H9 (cell line): Measurements from ENCODE around the gene ACBD5. TPM values are rescaled to one million over a fixed set of nuclear protein-coding genes. Genes with fewer than 3 reads are reported as not detected.
"Not testable (repeated sequence)": the region's sequence is repeated elsewhere in the genome, so short reads cannot be mapped to it uniquely, and the experiment has no call there.

Experiments used
- DNase-seq: peaks from one replicate; pipeline ENCODE4 v3.0.0-alpha.2; 2017
- H2AFZ ChIP-seq: one replicate; pipeline ENCODE4 v1.6.1; 2013; ENCODE audit warnings: mild to moderate bottlenecking, low read length, control low read depth, moderate library complexity
- H2AK5ac ChIP-seq: 2 replicates; pipeline ENCODE4 v1.6.1; 2013; ENCODE audit warnings: low read length, control low read depth, mixed read lengths; ENCODE audit not compliant: insufficient read length
- H2BK120ac ChIP-seq: one replicate; pipeline ENCODE4 v1.6.1; 2013; ENCODE audit warnings: low read depth, mild to moderate bottlenecking, low read length, control low read depth, inconsistent platforms; ENCODE audit not compliant: poor library complexity, severe bottlenecking
- H2BK12ac ChIP-seq: 2 replicates; pipeline ENCODE4 v1.6.1; 2013; ENCODE audit warnings: low read length, control low read depth, mixed read lengths, low read depth; ENCODE audit not compliant: insufficient read length
- H2BK15ac ChIP-seq: 2 replicates; pipeline ENCODE4 v1.6.1; 2013; ENCODE audit warnings: low read depth, low read length, control low read depth
- H2BK20ac ChIP-seq: one replicate; pipeline ENCODE4 v1.6.1; 2013; ENCODE audit warnings: low read depth, mild to moderate bottlenecking, low read length, control low read depth, inconsistent platforms; ENCODE audit not compliant: poor library complexity, severe bottlenecking
- H2BK5ac ChIP-seq: 2 replicates; pipeline ENCODE4 v1.6.1; 2013; ENCODE audit warnings: low read length, control low read depth, mixed read lengths; ENCODE audit not compliant: insufficient read length
- H3K14ac ChIP-seq: 2 replicates; pipeline ENCODE4 v1.6.1; 2013; ENCODE audit warnings: low read length, control low read depth; ENCODE audit not compliant: insufficient read depth
- H3K18ac ChIP-seq: 2 replicates; pipeline ENCODE4 v1.6.1; 2013; ENCODE audit warnings: low read depth, mild to moderate bottlenecking, mixed read lengths, low read length, control low read depth; ENCODE audit not compliant: insufficient read length
- H3K23ac ChIP-seq: 2 replicates; pipeline ENCODE4 v1.6.1; 2013; ENCODE audit warnings: low read length, control low read depth, mixed read lengths, low read depth; ENCODE audit not compliant: insufficient read length
- H3K23me2 ChIP-seq: 2 replicates; pipeline ENCODE4 v1.6.1; 2013; ENCODE audit warnings: low read depth, mild to moderate bottlenecking, mixed read lengths, low read length, control low read depth; ENCODE audit not compliant: insufficient read length, poor library complexity, severe bottlenecking
- H3K27ac ChIP-seq: 2 replicates; pipeline ENCODE4 v1.5.1; 2013; ENCODE audit warnings: low read length, control low read depth, mixed read lengths, low read depth; ENCODE audit not compliant: insufficient read length
- H3K27me3 ChIP-seq: 2 replicates; pipeline ENCODE4 v1.6.1; 2013; ENCODE audit warnings: low read length, control low read depth, inconsistent platforms; ENCODE audit not compliant: insufficient read depth
- H3K4ac ChIP-seq: 2 replicates; pipeline ENCODE4 v1.6.1; 2013; ENCODE audit warnings: low read depth, mild to moderate bottlenecking, control low read depth, inconsistent platforms, low read length, moderate library complexity
- H3K4me1 ChIP-seq: 2 replicates; pipeline ENCODE4 v1.6.1; 2013; ENCODE audit warnings: low read length, control low read depth, inconsistent platforms; ENCODE audit not compliant: insufficient read depth
- H3K4me2 ChIP-seq: 2 replicates; pipeline ENCODE4 v1.6.1; 2013; ENCODE audit warnings: low read length, control low read depth, mixed read lengths; ENCODE audit not compliant: insufficient read length, insufficient read depth
- H3K56ac ChIP-seq: 2 replicates; pipeline ENCODE4 v1.6.1; 2013; ENCODE audit warnings: low read depth, mild to moderate bottlenecking, mixed read lengths, low read length, control low read depth; ENCODE audit not compliant: insufficient read length
- H3K79me1 ChIP-seq: 2 replicates; pipeline ENCODE4 v1.6.1; 2013; ENCODE audit warnings: low read depth, mild to moderate bottlenecking, moderate library complexity, low read length, control low read depth, inconsistent platforms; ENCODE audit not compliant: insufficient read depth, poor library complexity, severe bottlenecking
- H3K79me2 ChIP-seq: 2 replicates; pipeline ENCODE4 v1.6.1; 2013; ENCODE audit warnings: low read length, control low read depth, inconsistent platforms; ENCODE audit not compliant: insufficient read depth
- H3K9ac ChIP-seq: 2 replicates; pipeline ENCODE4 v1.6.1; 2013; ENCODE audit warnings: low read length, control low read depth, mixed read lengths; ENCODE audit not compliant: insufficient read length; ENCODE audit errors: extremely low read depth
- H3K9me3 ChIP-seq: one replicate; pipeline ENCODE4 v1.6.1; 2013; ENCODE audit warnings: low read depth, low read length, inconsistent platforms; ENCODE audit not compliant: control insufficient read depth
- H3T11ph ChIP-seq: one replicate; pipeline ENCODE4 v1.6.1; 2013; ENCODE audit warnings: mild to moderate bottlenecking, low read length, control low read depth, inconsistent platforms
- H4K20me1 ChIP-seq: one replicate; pipeline ENCODE4 v1.6.1; 2013; ENCODE audit not compliant: control insufficient read depth, insufficient read length, insufficient read depth
- H4K5ac ChIP-seq: 2 replicates; pipeline ENCODE4 v1.6.1; 2013; ENCODE audit warnings: low read depth, mild to moderate bottlenecking, mixed read lengths, low read length, control low read depth; ENCODE audit not compliant: insufficient read length
- H4K8ac ChIP-seq: replicated peaks from 2 replicates; pipeline ENCODE4 v1.6.1; 2013; ENCODE audit warnings: low read length, control low read depth, mixed read lengths, low read depth; ENCODE audit not compliant: insufficient read length
- H4K91ac ChIP-seq: 2 replicates; pipeline ENCODE4 v1.6.1; 2013; ENCODE audit warnings: low read depth, mild to moderate bottlenecking, moderate library complexity, mixed read lengths, low read length, control low read depth; ENCODE audit not compliant: insufficient read length
- H3K27ac Mint-ChIP-seq, 3 experiments: 2 replicates in 2 of 3; 3 replicates in 1 of 3; pipeline ENCODE4 v1.8.0; 2020 to 2021; ENCODE audit warnings: mixed read lengths in 3 of 3, mild to moderate bottlenecking in 1 of 3, moderate library complexity in 1 of 3
- H3K27me3 Mint-ChIP-seq: 2 replicates; pipeline ENCODE4 v1.8.0; 2021; ENCODE audit warnings: low read depth, mild to moderate bottlenecking, moderate library complexity, mixed read lengths
- H3K36me3 Mint-ChIP-seq, 3 experiments: 2 replicates in 2 of 3; 3 replicates in 1 of 3; pipeline ENCODE4 v1.8.0; 2020 to 2021; ENCODE audit warnings: low read depth in 3 of 3, mixed read lengths in 3 of 3; ENCODE audit not compliant: insufficient read depth in 1 of 3
- H3K4me1 Mint-ChIP-seq, 2 experiments: 2 replicates each; pipeline ENCODE4 v1.8.0; 2020; ENCODE audit warnings: mixed read lengths in 2 of 2
- H3K4me3 Mint-ChIP-seq, 2 experiments: 2 replicates in 1 of 2; 3 replicates in 1 of 2; pipeline ENCODE4 v1.8.0; 2020 to 2021; ENCODE audit warnings: mild to moderate bottlenecking in 2 of 2, mixed read lengths in 2 of 2, moderate library complexity in 1 of 2
- H3K9me3 Mint-ChIP-seq, 2 experiments: 2 replicates in 1 of 2; 3 replicates in 1 of 2; pipeline ENCODE4 v1.8.0; 2020; ENCODE audit warnings: mild to moderate bottlenecking in 2 of 2, mixed read lengths in 2 of 2, moderate library complexity in 1 of 2
- CTCF ChIP-seq: fragments of 200-600 bp; sonication (generic); conservative IDR thresholded peaks from 3 replicates; pipeline ENCODE4 v1.8.0; 2021; ENCODE audit warnings: antibody characterized with exemption, mild to moderate bottlenecking
- WGBS: extraction: QIAGEN DNeasy Blood & Tissue Kit; methylation state at CpG from one replicate; pipeline ENCODE4 v1.1.7; 2013; ENCODE audit warnings: missing lambda C conversion rate, low lambda C conversion rate, mixed read lengths; ENCODE audit not compliant: insufficient read length; ENCODE audit errors: extremely low coverage; 5-methylcytosine and 5-hydroxymethylcytosine counted together
- total RNA-seq: library from RNA; stranded (reverse); gene quantifications from 2 replicates; pipeline ENCODE4 v1.2.1, GENCODE V29; 2021

Gene ACBD5
- total RNA-seq, 1 experiment from 2014 or later = 14.2 TPM

- Histone ChIP-seq H4K5ac (no peak overlapping the region), H3T11ph (no peak overlapping the region), H2BK12ac (no peak overlapping the region), H4K91ac (no peak overlapping the region), H4K8ac (no peak overlapping the region), H3K9me3 (no peaks in the 10 kb centered on the region), H3K14ac (no peak overlapping the region), H2BK5ac (no peak overlapping the region), H4K20me1 (no peaks in the 10 kb centered on the region), H3K56ac (no peak overlapping the region), H2AFZ (no peak overlapping the region), H3K27ac (no peak overlapping the region), H3K9ac (no peak overlapping the region), H3K23me2 (no peaks in the 10 kb centered on the region), H2BK15ac (no peak overlapping the region), H3K79me2 (no peaks in the 10 kb centered on the region), H3K4me1 (no peaks in the 10 kb centered on the region), H3K23ac (no peak overlapping the region), H3K18ac (no peak overlapping the region), H3K79me1 (no peaks in the 10 kb centered on the region), H2AK5ac (no peak overlapping the region), H3K4me2 (no peak overlapping the region), H2BK20ac (no peak overlapping the region), H3K4ac (no peak overlapping the region), H3K27me3 (no peaks in the 10 kb centered on the region), H2BK120ac (no peak overlapping the region)
- no peak for TF ChIP-seq CTCF
- no peak for DNase-seq
- Mint-ChIP-seq H3K36me3 (no peaks in the 10 kb centered on the region), H3K27me3 (peaks cover 20% of the 10 kb centered on the region), H3K4me3 (no peak overlapping the region), H3K27ac (no peak overlapping the region), H3K4me1 (peaks cover 3% of the 10 kb centered on the region in 2 experiments; a peak in 2 of 4 replicates), H3K9me3 (peaks cover 3 to 4% of the 10 kb centered on the region in 2 experiments; a peak in 3 of 5 replicates)
Measured at GRCh38 chr10:27276581-27276980, 36.0 kb upstream of the ACBD5 start.

GRCh38 chr10:27266025-27266424, 25.4 kb upstream of the ACBD5 start:
- not testable (repeated sequence) for H3K9me3 Mint-ChIP-seq, H3K4ac ChIP-seq, H2BK5ac ChIP-seq, H2BK15ac ChIP-seq, H3K18ac ChIP-seq, H3K79me2 ChIP-seq, H3K79me1 ChIP-seq, H3K23me2 ChIP-seq, H3K4me1 Mint-ChIP-seq, DNase-seq, H3K56ac ChIP-seq, H3T11ph ChIP-seq, H3K4me3 Mint-ChIP-seq, H3K27me3 ChIP-seq, H4K8ac ChIP-seq, H4K91ac ChIP-seq, H3K27ac Mint-ChIP-seq, H3K4me1 ChIP-seq, H3K4me2 ChIP-seq, H2BK120ac ChIP-seq, H3K9me3 ChIP-seq, H4K5ac ChIP-seq, H3K36me3 Mint-ChIP-seq, H4K20me1 ChIP-seq, H3K23ac ChIP-seq, H2BK20ac ChIP-seq, H3K27ac ChIP-seq, H2BK12ac ChIP-seq, H2AFZ ChIP-seq, H3K9ac ChIP-seq, H3K14ac ChIP-seq, H2AK5ac ChIP-seq
- no CpG with 5 or more reads among the region's 3 CpGs for WGBS
- H3K27me3 Mint-ChIP-seq = peaks cover 13% of the 10 kb centered on the region
